Non-pigmented ciliary epithelial cell (primary cell): ENCODE measurements around the gene SFR1.
"Not testable (repeated sequence)": the region's sequence is repeated elsewhere in the genome, so short reads cannot be mapped to it uniquely, and the experiment has no call there.

Source experiments
- DNase-seq: peaks from one replicate; pipeline ENCODE4 v3.0.0-alpha.2; 2010; ENCODE audit warnings: low read depth

SFR1 gene

GRCh38 chr10:104109908-104110662, 11.9 kb upstream of the SFR1 start:
- peak; percentile 79 for DNase-seq

GRCh38 chr10:104113376-104113956, 8.5 kb upstream of the SFR1 start:
- no peak for DNase-seq

- DNase-seq = no peak
Measured at GRCh38 chr10:104117839-104118323, 4.1 kb upstream of the SFR1 start.

- DNase-seq = no peak
Measured at GRCh38 chr10:104119996-104120395, 2.0 kb upstream of the SFR1 start.

GRCh38 chr10:104120512-104120902, 1.5 kb upstream of the SFR1 start:
- no peak for DNase-seq

GRCh38 chr10:104120903-104121484, 977 bp upstream of the SFR1 start:
- DNase-seq = peak; percentile 85

GRCh38 chr10:104122225-104123107, 495 bp downstream of the SFR1 start:
- no peak for DNase-seq

GRCh38 chr10:104123397-104123796, 1.4 kb downstream of the SFR1 start:
- DNase-seq = no peak

GRCh38 chr10:104127411-104127810, 5.4 kb downstream of the SFR1 start:
- no peak for DNase-seq

- DNase-seq = no peak
Measured at GRCh38 chr10:104128214-104128613, 6.2 kb downstream of the SFR1 start.

GRCh38 chr10:104130041-104130440, 8.1 kb downstream of the SFR1 start:
- no peak for DNase-seq

GRCh38 chr10:104138131-104138530, 16.2 kb downstream of the SFR1 start:
- DNase-seq = no peak

- DNase-seq = no peak
Measured at GRCh38 chr10:104139221-104139620, 17.2 kb downstream of the SFR1 start.

GRCh38 chr10:104142081-104142480, 20.1 kb downstream of the SFR1 start:
- DNase-seq = no peak

- no peak for DNase-seq
Measured at GRCh38 chr10:104143829-104144228, 21.9 kb downstream of the SFR1 start.

GRCh38 chr10:104144931-104145330, 23.0 kb downstream of the SFR1 start:
- no peak for DNase-seq

- DNase-seq = no peak
Measured at GRCh38 chr10:104146882-104147281, 24.9 kb downstream of the SFR1 start.

- DNase-seq = no peak
Measured at GRCh38 chr10:104150139-104150538, 28.2 kb downstream of the SFR1 start.

- DNase-seq = no peak
Measured at GRCh38 chr10:104151737-104152136, 29.8 kb downstream of the SFR1 start.

- no peak for DNase-seq
Measured at GRCh38 chr10:104155591-104155990, 33.6 kb downstream of the SFR1 start.

GRCh38 chr10:104170610-104171254, 48.8 kb downstream of the SFR1 start:
- no peak for DNase-seq

- not testable (repeated sequence) for DNase-seq
Measured at GRCh38 chr10:104174136-104174535, 52.2 kb downstream of the SFR1 start.
